Smooth muscle cell (in vitro differentiated cells): ENCODE measurements around the gene CSPG4. TPM values are rescaled to one million over a fixed set of nuclear protein-coding genes. Genes with fewer than 3 reads are reported as not detected.

Experiments used
- DNase-seq: peaks from one replicate; lab custom pipeline; 2025; ENCODE audit not compliant: unreplicated experiment; lab: John Stamatoyannopoulos, UW
- H2AFZ ChIP-seq: fragments of 200-600 bp; sonication (generic); 2 replicates; pipeline ENCODE4 v1.6.0; 2016; ENCODE audit warnings: antibody characterized with exemption, low read depth, mild to moderate bottlenecking
- H3F3A ChIP-seq: fragments of 200-600 bp; sonication (generic); 2 replicates; pipeline ENCODE4 v1.6.0; 2017; ENCODE audit warnings: antibody characterized with exemption, low read depth
- H3K27ac ChIP-seq: fragments of 200-600 bp; sonication (generic); 2 replicates; pipeline ENCODE4 v1.5.1; 2016; ENCODE audit warnings: low read depth, mild to moderate bottlenecking
- H3K27me3 ChIP-seq: fragments of 200-600 bp; sonication (generic); 2 replicates; pipeline ENCODE4 v1.6.1; 2016; ENCODE audit warnings: low read depth, mild to moderate bottlenecking
- H3K36me3 ChIP-seq: fragments of 200-600 bp; sonication (generic); 2 replicates; pipeline ENCODE4 v1.5.1; 2016; ENCODE audit warnings: low read depth
- H3K4me1 ChIP-seq: fragments of 200-600 bp; sonication (generic); 2 replicates; pipeline ENCODE4 v1.5.1; 2016; ENCODE audit warnings: low read depth
- H3K4me2 ChIP-seq: fragments of 200-600 bp; sonication (generic); 2 replicates; pipeline ENCODE4 v1.6.0; 2016; ENCODE audit warnings: mild to moderate bottlenecking
- H3K4me3 ChIP-seq: fragments of 200-600 bp; sonication (generic); 2 replicates; pipeline ENCODE4 v1.5.1; 2016; ENCODE audit warnings: mild to moderate bottlenecking
- H3K79me2 ChIP-seq: fragments of 200-600 bp; sonication (generic); 2 replicates; pipeline ENCODE4 v1.6.0; 2016; ENCODE audit warnings: low read depth, mild to moderate bottlenecking
- H3K9ac ChIP-seq: fragments of 200-600 bp; sonication (generic); 2 replicates; pipeline ENCODE4 v1.6.0; 2016; ENCODE audit warnings: low read depth
- H3K9me3 ChIP-seq: fragments of 200-600 bp; sonication (generic); replicated peaks from 2 replicates; pipeline ENCODE4 v1.5.1; 2016; ENCODE audit warnings: low read depth
- H4K20me1 ChIP-seq: fragments of 200-600 bp; sonication (generic); 2 replicates; pipeline ENCODE4 v1.6.0; 2016; ENCODE audit warnings: low read depth
- WGBS: methylation state at CpG from one replicate; pipeline ENCODE4 v1.1.7; 2016; ENCODE audit warnings: low lambda C conversion rate; 5-methylcytosine and 5-hydroxymethylcytosine counted together
- polyA plus RNA-seq: library from polyadenylated mRNA; unstranded; fragments of >200 nt; fragmentation: Nextera tagmentation; extraction: Ambion mirVana; gene quantifications from 2 replicates; pipeline ENCODE4 v1.2.1, GENCODE V29; 2016
- total RNA-seq: library from RNA; depleted of rRNA; stranded (reverse); fragments of >200 nt; gene quantifications from 2 replicates; pipeline ENCODE4 v1.2.3, GENCODE V29; 2014
- TF ChIP-seq, protein P1 (sequence below): fragments of 200-600 bp; sonication (generic); IDR thresholded peaks from 2 replicates; pipeline ENCODE4 v1.5.1; 2017; ENCODE audit warnings: borderline replicate concordance, mild to moderate bottlenecking, antibody characterized with exemption; ENCODE audit not compliant: insufficient read depth, poor library complexity, severe bottlenecking

The CSPG4 gene
- total and polyA plus RNA-seq, 2 experiments from 2014 or later = 35.3 to 54.9 TPM

DNA sequence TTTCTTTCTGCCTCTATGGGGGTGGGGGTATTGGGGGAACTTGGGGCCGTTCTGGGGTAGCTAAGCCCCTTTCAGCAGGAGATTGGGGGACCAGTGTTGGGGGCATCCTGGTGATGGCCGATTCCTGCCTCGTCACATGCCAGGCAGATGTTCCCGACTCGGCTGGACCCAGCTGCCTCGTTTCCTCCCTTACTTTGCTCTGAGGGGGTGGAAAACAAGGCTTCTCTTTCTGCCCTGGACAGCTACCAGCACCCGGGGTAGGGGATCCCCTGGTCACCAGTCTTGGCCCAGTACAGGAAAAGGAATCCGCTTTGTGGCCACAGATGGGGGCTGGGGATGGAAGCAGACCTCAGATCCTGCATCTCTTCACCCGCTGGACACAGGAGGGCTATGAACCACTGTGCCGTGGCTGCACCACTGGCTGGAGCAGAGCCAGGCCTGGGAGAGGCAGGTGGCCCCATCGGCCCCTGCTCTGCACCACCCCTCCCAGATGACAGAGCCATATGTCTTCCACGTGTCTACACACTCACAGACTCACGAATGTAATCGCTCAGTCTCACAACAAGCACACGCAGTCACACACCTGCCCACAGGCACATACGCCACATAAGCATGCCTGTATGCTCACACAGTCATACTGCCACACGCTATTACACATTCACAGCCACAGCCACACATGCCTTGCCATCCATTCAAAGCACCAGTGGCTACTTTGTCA is 52.6 kb downstream of the CSPG4 start:
- peak overlapping the region; percentile 94 for H3K27ac ChIP-seq
- H3K4me3 ChIP-seq = no peak overlapping the region
- no peak overlapping the region for H2AFZ ChIP-seq
- peaks cover 35% of the 10 kb centered on the region for H4K20me1 ChIP-seq
- no peaks in the 10 kb centered on the region for H3K9me3 ChIP-seq
- no peak for DNase-seq
- peaks cover 12% of the 10 kb centered on the region for H3K79me2 ChIP-seq
- TF ChIP-seq, protein P1, sequence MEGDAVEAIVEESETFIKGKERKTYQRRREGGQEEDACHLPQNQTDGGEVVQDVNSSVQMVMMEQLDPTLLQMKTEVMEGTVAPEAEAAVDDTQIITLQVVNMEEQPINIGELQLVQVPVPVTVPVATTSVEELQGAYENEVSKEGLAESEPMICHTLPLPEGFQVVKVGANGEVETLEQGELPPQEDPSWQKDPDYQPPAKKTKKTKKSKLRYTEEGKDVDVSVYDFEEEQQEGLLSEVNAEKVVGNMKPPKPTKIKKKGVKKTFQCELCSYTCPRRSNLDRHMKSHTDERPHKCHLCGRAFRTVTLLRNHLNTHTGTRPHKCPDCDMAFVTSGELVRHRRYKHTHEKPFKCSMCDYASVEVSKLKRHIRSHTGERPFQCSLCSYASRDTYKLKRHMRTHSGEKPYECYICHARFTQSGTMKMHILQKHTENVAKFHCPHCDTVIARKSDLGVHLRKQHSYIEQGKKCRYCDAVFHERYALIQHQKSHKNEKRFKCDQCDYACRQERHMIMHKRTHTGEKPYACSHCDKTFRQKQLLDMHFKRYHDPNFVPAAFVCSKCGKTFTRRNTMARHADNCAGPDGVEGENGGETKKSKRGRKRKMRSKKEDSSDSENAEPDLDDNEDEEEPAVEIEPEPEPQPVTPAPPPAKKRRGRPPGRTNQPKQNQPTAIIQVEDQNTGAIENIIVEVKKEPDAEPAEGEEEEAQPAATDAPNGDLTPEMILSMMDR = no peak
- H3F3A ChIP-seq = peaks cover 8% of the 10 kb centered on the region
- WGBS = 96% methylated on average over 14 of the region's 17 CpGs
- H3K4me2 ChIP-seq = no peak overlapping the region
- peaks cover 5% of the 10 kb centered on the region for H3K4me1 ChIP-seq
- no peaks in the 10 kb centered on the region for H3K36me3 ChIP-seq
- H3K27me3 ChIP-seq = no peaks in the 10 kb centered on the region
- H3K9ac ChIP-seq = no peak overlapping the region

DNA sequence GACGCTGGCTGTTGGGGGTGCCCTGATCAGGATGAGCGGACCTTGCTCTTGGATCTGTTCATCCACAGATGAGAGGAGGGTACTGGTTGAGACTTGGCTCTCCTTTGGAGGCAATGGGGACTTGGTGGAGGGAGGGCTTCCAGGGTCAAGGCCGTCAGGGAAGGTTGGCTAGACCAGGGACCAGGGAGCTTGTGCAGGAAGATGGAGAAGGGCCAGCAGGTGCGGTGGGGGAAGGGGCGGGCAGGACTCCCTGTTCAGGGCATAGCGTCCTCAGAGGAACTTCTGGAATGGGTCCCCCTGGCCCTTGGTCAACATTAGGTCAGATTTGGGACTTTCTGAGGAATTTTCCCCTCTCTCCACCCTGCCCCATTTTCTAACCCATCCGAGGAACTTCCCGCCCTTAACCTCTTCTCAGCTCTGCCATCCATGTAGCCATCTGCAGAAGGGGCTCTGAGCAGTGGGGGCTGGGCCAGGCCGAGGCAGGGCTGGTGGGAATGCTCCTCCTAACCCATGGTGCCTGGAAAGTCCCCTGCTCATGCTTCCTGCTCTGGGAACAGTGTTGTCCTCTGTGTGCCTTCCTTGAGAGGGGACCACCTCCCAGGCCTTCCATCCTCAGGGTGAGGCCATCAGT is 53.4 kb downstream of the CSPG4 start:
- no peak overlapping the region for H3K27ac ChIP-seq
- peaks cover 43% of the 10 kb centered on the region for H4K20me1 ChIP-seq
- H3K4me3 ChIP-seq = no peak overlapping the region
- no peak overlapping the region for H3K9ac ChIP-seq
- peaks cover 5% of the 10 kb centered on the region for H3K4me1 ChIP-seq
- H3F3A ChIP-seq = peaks cover 8% of the 10 kb centered on the region
- peaks cover 20% of the 10 kb centered on the region for H3K79me2 ChIP-seq
- H3K4me2 ChIP-seq = no peak overlapping the region
- no peak overlapping the region for H2AFZ ChIP-seq
- no peaks in the 10 kb centered on the region for H3K27me3 ChIP-seq
- no peak for DNase-seq
- 93% methylated on average over 9 of the region's 9 CpGs for WGBS
- TF ChIP-seq, protein P1 = no peak
- no peaks in the 10 kb centered on the region for H3K9me3 ChIP-seq
- H3K36me3 ChIP-seq = no peaks in the 10 kb centered on the region

DNA sequence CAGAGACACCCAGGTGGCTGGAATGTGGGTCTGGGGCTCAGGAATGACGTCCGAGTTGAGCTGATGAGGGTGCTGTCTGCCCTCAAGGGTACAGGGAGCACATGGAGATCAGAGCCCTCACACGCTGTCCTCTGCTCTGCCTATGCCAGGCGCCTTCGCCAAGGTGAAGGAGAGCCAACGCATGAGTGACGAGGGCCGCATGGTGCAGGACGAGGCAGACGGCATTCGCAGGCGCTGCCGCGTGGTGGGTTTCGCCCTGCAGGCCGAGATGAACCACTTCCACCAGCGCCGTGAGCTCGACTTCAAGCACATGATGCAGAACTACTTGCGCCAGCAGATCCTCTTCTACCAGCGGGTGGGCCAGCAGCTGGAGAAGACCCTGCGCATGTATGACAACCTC is 55.8 kb downstream of the CSPG4 start:
- H3K9ac ChIP-seq = no peak overlapping the region
- H3K9me3 ChIP-seq = no peaks in the 10 kb centered on the region
- peaks cover 8% of the 10 kb centered on the region for H3F3A ChIP-seq
- no peak overlapping the region for H3K27ac ChIP-seq
- H3K4me2 ChIP-seq = no peak overlapping the region
- no peaks in the 10 kb centered on the region for H3K27me3 ChIP-seq
- DNase-seq = no peak
- H4K20me1 ChIP-seq = peaks cover 67% of the 10 kb centered on the region
- WGBS = 99% methylated on average over 22 of the region's 22 CpGs
- no peak overlapping the region for H2AFZ ChIP-seq
- peaks cover 45% of the 10 kb centered on the region for H3K79me2 ChIP-seq
- H3K4me3 ChIP-seq = no peak overlapping the region
- H3K36me3 ChIP-seq = no peaks in the 10 kb centered on the region
- H3K4me1 ChIP-seq = peaks cover 17% of the 10 kb centered on the region
- TF ChIP-seq, protein P1 = no peak

DNA sequence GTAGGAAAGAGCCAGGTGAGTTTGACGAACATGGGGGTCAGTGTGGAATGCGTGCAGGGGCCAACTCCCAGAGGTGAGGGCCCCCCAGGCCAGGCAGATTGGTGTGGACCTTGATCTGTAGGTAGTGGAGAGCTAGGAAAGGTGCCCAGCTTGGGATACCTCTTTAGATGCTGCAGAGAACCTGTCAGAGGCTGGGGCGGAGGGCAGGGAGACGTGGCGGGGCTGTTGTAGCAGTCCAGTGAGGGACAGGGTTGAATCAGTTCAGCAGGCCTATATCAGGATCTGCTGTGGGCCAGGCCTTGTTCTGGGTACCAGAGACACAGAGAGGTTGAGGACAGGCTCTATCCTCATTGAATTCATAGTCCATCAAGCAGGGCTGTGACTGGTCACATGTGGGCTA is 56.3 kb downstream of the CSPG4 start:
- Histone ChIP-seq H3K79me2 (peaks cover 49% of the 10 kb centered on the region), H3K27ac (no peak overlapping the region), H2AFZ (no peak overlapping the region), H3K9me3 (no peaks in the 10 kb centered on the region), H3K4me3 (no peak overlapping the region), H3K4me2 (no peak overlapping the region), H3F3A (peaks cover 8% of the 10 kb centered on the region), H3K27me3 (no peaks in the 10 kb centered on the region), H3K4me1 (peaks cover 22% of the 10 kb centered on the region), H4K20me1 (peaks cover 72% of the 10 kb centered on the region), H3K36me3 (no peaks in the 10 kb centered on the region), H3K9ac (no peak overlapping the region)
- TF ChIP-seq, protein P1 = no peak
- 99% methylated on average over 5 of the region's 5 CpGs for WGBS
- no peak for DNase-seq
